Activated B cell treated with CpG ODN at 0.5 μM for 24 hours (primary cell): ENCODE data around the gene ZNF362. TPM values are rescaled to one million over a fixed set of nuclear protein-coding genes. Genes with fewer than 3 reads are reported as not detected.

Source experiments
- ATAC-seq: fragments of 200-7000 bp; cut with Tn5 transposase; one replicate; pipeline ENCODE4 v1.10.0; 2021; ENCODE audit warnings: low read depth, mild to moderate bottlenecking, moderate library complexity
- CTCF ChIA-PET: fragments of 350-600 bp; sonication (Branson Sonifier 250); formaldehyde crosslinking; loops from one replicate; lab custom pipeline; 2021; ENCODE audit warnings: antibody characterized with exemption; lab: Charles Lee
- POLR2A ChIA-PET: fragments of 350-600 bp; sonication (Branson Sonifier 250); formaldehyde crosslinking; loops from one replicate; lab custom pipeline; 2021; ENCODE audit warnings: antibody characterized with exemption; lab: Charles Lee
- DNase-seq: peaks from one replicate; pipeline ENCODE4 v3.0.0; 2022
- H3K27ac Mint-ChIP-seq: one replicate; pipeline ENCODE4 v1.8.0; 2020; ENCODE audit warnings: mixed read lengths
- H3K27me3 Mint-ChIP-seq: one replicate; pipeline ENCODE4 v1.8.0; 2021; ENCODE audit warnings: mixed read lengths
- H3K36me3 Mint-ChIP-seq: one replicate; pipeline ENCODE4 v1.8.0; 2021; ENCODE audit warnings: low read depth, mixed read lengths
- H3K4me1 Mint-ChIP-seq: one replicate; pipeline ENCODE4 v1.8.0; 2021; ENCODE audit warnings: mixed read lengths
- H3K4me3 Mint-ChIP-seq: one replicate; pipeline ENCODE4 v1.8.0; 2020; ENCODE audit warnings: mild to moderate bottlenecking, mixed read lengths
- H3K9me3 Mint-ChIP-seq: one replicate; pipeline ENCODE4 v1.8.0; 2020; ENCODE audit warnings: mixed read lengths
- intact Hi-C: fragments of 100-400 bp; cut with micrococcal nuclease; formaldehyde crosslinking; loops from one replicate; pipeline ENCODE4 v1.15.1; 2024
- total RNA-seq: library from RNA; stranded (reverse); gene quantifications from 2 replicates; pipeline ENCODE4 v1.2.3, GENCODE V29; 2022
- TF ChIP-seq, protein P1 (sequence below): fragments of 200-600 bp; IDR thresholded peaks from one replicate; pipeline ENCODE4 v1.8.0; 2022; ENCODE audit warnings: antibody characterized with exemption, mild to moderate bottlenecking

The ZNF362 gene
- total RNA-seq, 1 donor from 2014 or later, result 17.7 TPM

DNA sequence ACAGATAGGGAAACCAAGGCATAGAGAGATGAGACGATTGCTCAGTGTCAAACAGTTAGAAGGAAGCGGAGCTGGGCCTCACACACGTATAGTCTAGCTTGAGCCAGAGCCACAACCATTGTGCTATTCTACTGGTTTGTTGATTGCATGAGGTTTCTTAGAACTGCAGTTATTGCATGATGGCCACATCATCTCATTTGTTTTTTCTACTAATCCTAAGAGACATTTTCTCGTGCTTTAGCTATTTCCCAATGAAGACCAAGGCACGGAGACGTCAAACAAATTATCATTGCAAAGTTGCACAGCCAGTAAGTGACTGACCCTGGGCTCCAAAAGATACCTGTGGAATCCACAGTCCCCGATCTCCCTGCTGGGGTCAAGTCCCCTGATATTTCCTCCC lies 25.1 kb upstream of the ZNF362 start:
- Mint-ChIP-seq H3K4me3 (no peak overlapping the region), H3K4me1 (no peaks in the 10 kb centered on the region), H3K27ac (no peak overlapping the region), H3K36me3 (no peaks in the 10 kb centered on the region), H3K27me3 (peaks cover 24% of the 10 kb centered on the region), H3K9me3 (no peaks in the 10 kb centered on the region)
- no peak for DNase-seq
- TF ChIP-seq, protein P1, sequence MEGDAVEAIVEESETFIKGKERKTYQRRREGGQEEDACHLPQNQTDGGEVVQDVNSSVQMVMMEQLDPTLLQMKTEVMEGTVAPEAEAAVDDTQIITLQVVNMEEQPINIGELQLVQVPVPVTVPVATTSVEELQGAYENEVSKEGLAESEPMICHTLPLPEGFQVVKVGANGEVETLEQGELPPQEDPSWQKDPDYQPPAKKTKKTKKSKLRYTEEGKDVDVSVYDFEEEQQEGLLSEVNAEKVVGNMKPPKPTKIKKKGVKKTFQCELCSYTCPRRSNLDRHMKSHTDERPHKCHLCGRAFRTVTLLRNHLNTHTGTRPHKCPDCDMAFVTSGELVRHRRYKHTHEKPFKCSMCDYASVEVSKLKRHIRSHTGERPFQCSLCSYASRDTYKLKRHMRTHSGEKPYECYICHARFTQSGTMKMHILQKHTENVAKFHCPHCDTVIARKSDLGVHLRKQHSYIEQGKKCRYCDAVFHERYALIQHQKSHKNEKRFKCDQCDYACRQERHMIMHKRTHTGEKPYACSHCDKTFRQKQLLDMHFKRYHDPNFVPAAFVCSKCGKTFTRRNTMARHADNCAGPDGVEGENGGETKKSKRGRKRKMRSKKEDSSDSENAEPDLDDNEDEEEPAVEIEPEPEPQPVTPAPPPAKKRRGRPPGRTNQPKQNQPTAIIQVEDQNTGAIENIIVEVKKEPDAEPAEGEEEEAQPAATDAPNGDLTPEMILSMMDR, result no peak
- POLR2A ChIA-PET, result no interaction called here
- CTCF ChIA-PET, result interaction anchor here (1.0 kb wide), 1 partner anchor 67 kb away, joined by 3 read pairs; no protein-coding TSS in a partner anchor
- ATAC-seq, result no peak
- intact Hi-C loops, result no loop called here

DNA sequence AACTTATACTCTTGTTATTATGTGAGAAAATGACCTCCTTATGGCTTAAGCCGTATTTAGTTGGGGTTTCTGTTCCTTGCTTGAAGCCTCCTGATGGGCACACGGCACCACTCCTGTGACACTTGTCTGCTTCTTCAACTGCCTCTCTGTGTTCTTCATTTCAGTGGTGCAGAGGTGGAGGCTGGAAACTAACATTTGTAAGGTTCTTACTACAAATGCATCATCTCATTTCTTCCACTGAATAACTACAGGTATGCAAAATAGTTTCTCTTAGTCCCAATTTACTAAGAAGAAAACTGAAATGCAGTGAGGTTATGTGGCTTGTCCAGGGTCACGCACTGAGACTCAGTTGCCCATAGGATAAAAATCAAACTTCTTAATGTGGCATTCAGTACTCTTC lies 23.6 kb upstream of the ZNF362 start:
- Mint-ChIP-seq H3K9me3 (no peaks in the 10 kb centered on the region), H3K4me1 (no peaks in the 10 kb centered on the region), H3K36me3 (no peaks in the 10 kb centered on the region), H3K27me3 (peaks cover 24% of the 10 kb centered on the region), H3K27ac (no peak overlapping the region), H3K4me3 (no peak overlapping the region)
- intact Hi-C loops, result no loop called here
- no peak for DNase-seq
- CTCF ChIA-PET, result no interaction called here
- POLR2A ChIA-PET, result no interaction called here
- ATAC-seq, result no peak
- TF ChIP-seq, protein P1, result no peak

DNA sequence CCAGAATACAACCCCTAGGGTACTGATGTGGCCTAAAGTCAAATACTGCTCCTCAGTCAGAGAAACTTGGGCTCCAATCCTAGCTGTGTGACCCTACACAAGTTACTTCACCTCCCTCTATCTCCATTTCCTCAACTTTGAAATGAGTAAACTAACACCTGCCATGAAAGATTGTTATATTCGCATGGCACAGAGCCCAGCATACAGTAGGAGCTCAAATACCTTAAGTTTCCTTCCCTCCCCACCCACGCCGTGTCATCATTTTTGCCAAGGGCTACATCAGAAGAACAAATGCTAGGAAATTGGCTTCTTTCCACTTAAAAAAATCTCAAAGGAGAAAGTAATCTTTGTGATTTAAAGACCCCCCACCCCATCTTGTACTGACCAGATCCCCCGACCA lies 22.2 kb upstream of the ZNF362 start:
- ATAC-seq, result no peak
- Mint-ChIP-seq H3K9me3 (no peaks in the 10 kb centered on the region), H3K27ac (no peak overlapping the region), H3K27me3 (peaks cover 16% of the 10 kb centered on the region), H3K4me3 (no peak overlapping the region), H3K4me1 (no peaks in the 10 kb centered on the region), H3K36me3 (no peaks in the 10 kb centered on the region)
- ChIA-PET POLR2A (no interaction called here), CTCF (no interaction called here)
- intact Hi-C loops, result no loop called here
- TF ChIP-seq, protein P1, result no peak
- DNase-seq, result no peak

DNA sequence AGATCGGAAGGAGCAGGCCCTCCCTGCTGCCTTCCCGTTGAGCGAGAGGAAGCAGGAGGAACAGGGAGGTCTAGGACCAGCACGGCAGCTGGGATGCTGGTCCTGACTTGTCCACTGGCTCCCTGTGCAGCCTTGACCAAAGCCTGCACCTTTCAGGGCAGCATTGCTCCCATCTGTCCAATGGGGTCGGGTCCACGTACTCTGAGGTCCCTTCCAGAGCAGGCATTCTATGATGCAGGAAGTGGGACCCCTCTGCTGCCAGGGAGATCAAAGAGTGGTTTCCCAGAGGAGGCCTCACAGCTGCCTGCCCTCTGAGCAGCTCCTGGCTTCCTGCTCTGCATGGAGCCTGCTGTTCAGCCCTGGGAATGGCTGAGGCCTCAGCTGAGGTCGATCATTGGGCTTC lies 21.7 kb upstream of the ZNF362 start:
- H3K4me3 Mint-ChIP-seq, result no peak overlapping the region
- ChIA-PET POLR2A (no interaction called here), CTCF (no interaction called here)
- ATAC-seq (no peak), DNase-seq (no peak)
- peaks cover 20% of the 10 kb centered on the region for H3K27me3 Mint-ChIP-seq
- H3K9me3 Mint-ChIP-seq, result no peaks in the 10 kb centered on the region
- H3K36me3 Mint-ChIP-seq, result no peaks in the 10 kb centered on the region
- H3K27ac Mint-ChIP-seq, result no peak overlapping the region
- intact Hi-C loops, result no loop called here
- TF ChIP-seq, protein P1, result no peak
- no peaks in the 10 kb centered on the region for H3K4me1 Mint-ChIP-seq

DNA sequence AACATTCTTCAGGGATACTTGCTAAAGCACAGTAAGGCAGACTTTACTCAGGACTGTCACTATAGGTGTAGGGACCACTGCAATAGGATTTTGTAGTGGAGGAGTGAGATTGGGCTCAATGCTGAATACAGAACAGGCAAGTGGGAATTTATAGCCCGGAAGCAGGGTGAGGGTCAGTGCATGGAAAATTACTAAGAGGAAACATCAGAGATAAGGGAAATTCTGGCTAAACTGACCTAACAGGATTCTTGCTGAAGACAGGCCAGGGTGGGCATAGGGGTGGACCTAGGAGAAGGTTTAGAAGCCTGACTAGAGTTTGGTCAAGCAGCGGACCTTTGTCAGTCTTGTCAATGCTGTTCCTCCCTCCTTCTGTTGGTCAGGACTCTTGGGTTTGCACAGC lies 20.8 kb upstream of the ZNF362 start:
- intact Hi-C loops, result no loop called here
- TF ChIP-seq, protein P1, result no peak
- Mint-ChIP-seq H3K9me3 (no peaks in the 10 kb centered on the region), H3K4me1 (no peaks in the 10 kb centered on the region), H3K27me3 (peaks cover 21% of the 10 kb centered on the region), H3K36me3 (no peaks in the 10 kb centered on the region), H3K27ac (no peak overlapping the region), H3K4me3 (no peak overlapping the region)
- CTCF ChIA-PET, result no interaction called here
- no peak for ATAC-seq
- POLR2A ChIA-PET, result no interaction called here
- DNase-seq, result no peak
